Sigmoid colon (tissue), 3 donors: Measurements from ENCODE around the gene ZNF778.

Source experiments
- CTCF ChIP-seq, 4 experiments: fragments of 450-650 bp in 3 of 4; fragments of 200-600 bp in 1 of 4; IDR thresholded peaks; one replicate each; pipeline ENCODE4 v1.5.1; 2016 to 2019; ENCODE audit warnings: antibody characterized with exemption in 4 of 4, mild to moderate bottlenecking in 3 of 4, moderate library complexity in 2 of 4
- POLR2A ChIP-seq, 2 donors: fragments of 450-650 bp; IDR thresholded peaks; one replicate each; pipeline ENCODE4 v1.6.1; 2016; ENCODE audit warnings: antibody characterized with exemption in 2 of 2, mild to moderate bottlenecking in 2 of 2, moderate library complexity in 2 of 2

- no peak for TF ChIP-seq CTCF (IDR thresholded peaks at IDR 0.05)
- no peak for TF ChIP-seq POLR2A (IDR thresholded peaks at IDR 0.05)
Measured at GRCh38 chr16:89248196-89248982, 30.9 kb downstream of the ZNF778 start.
